HCT116 (cell line): Measurements from ENCODE around the gene DEFB128. TPM values are rescaled to one million over a fixed set of nuclear protein-coding genes. Genes with fewer than 3 reads are reported as not detected.

ENCODE experiments used
- ATAC-seq: fragments of 200-7000 bp; cut with Tn5 transposase; 2 replicates; pipeline ENCODE4 v1.9.1; 2020; ENCODE audit warnings: mild to moderate bottlenecking, moderate library complexity
- BruUV-seq: library from RNA; stranded (reverse); fragments of 400-500 nt; replicated peaks from 2 replicates; lab custom pipeline; 2021; lab: Mats Ljungman, UMichigan
- CTCF ChIA-PET: fragments of 300-600 bp; sonication (Branson Sonifier 250); formaldehyde crosslinking; loops from one replicate; lab custom pipeline; 2021; ENCODE audit warnings: antibody characterized with exemption; lab: Charles Lee
- POLR2A ChIA-PET: fragments of 300-600, 350-600 bp; sonication (Branson Sonifier 250); formaldehyde crosslinking; loops from one replicate; lab custom pipeline; 2021; ENCODE audit warnings: antibody characterized with exemption; lab: Charles Lee
- RAD21 ChIA-PET, 2 experiments: fragments of 300-600 bp; sonication (Branson Sonifier 250); formaldehyde crosslinking; loops; one replicate each; lab custom pipeline; 2023; ENCODE audit warnings: low total read pairs in 2 of 2; ENCODE audit not compliant: uncharacterized antibody in 2 of 2, unreplicated experiment in 2 of 2, low non-redundant PET in 1 of 2; lab: Charles Lee
- DNase-seq: peaks from one replicate; pipeline ENCODE4 v3.0.0-alpha.2; 2010; ENCODE audit warnings: low read depth, low spot score
- H2AFZ ChIP-seq: fragments of 200-600 bp; shearing (Covaris generic), sonication (generic); 2 replicates; pipeline ENCODE4 v1.6.1; 2017; ENCODE audit warnings: low read depth, mixed run types, mixed read lengths, antibody characterized with exemption, low read length; ENCODE audit not compliant: poor library complexity, severe bottlenecking
- H3K27ac ChIP-seq: 2 replicates; pipeline ENCODE4 v1.5.1; 2012; ENCODE audit warnings: low read depth, low read length
- H3K27me3 ChIP-seq: fragments of 200-600 bp; sonication (generic); 2 replicates; pipeline ENCODE4 v1.6.1; 2016; ENCODE audit warnings: mixed run types, low read length, mixed read lengths; ENCODE audit not compliant: insufficient read depth
- H3K36me3 ChIP-seq, 2 experiments: fragments of 200-500 bp in 1 of 2; fragments of 200-600 bp in 1 of 2; sonication (Bioruptor generic) in 1 of 2; sonication (generic) in 1 of 2; 2 replicates each; pipeline versions ENCODE4 v1.5.1 to v1.6.1; 2014 to 2016; ENCODE audit warnings: low read length in 2 of 2, inconsistent platforms in 1 of 2, mixed read lengths in 1 of 2, mixed run types in 1 of 2; ENCODE audit not compliant: insufficient read depth in 2 of 2, control insufficient read depth in 1 of 2
- H3K4me1 ChIP-seq, 2 experiments: fragments of 200-600 bp in 1 of 2; sonication (generic) in 1 of 2; 2 replicates each; pipeline versions ENCODE4 v1.5.1 to v1.6.1; 2012 to 2017; ENCODE audit warnings: low read length in 2 of 2, inconsistent platforms in 1 of 2, mild to moderate bottlenecking in 1 of 2, mixed read lengths in 1 of 2, mixed run types in 1 of 2, moderate library complexity in 1 of 2; ENCODE audit not compliant: insufficient read depth in 2 of 2, control insufficient read depth in 1 of 2
- H3K4me2 ChIP-seq: fragments of 200-600 bp; sonication (generic); 2 replicates; pipeline ENCODE4 v1.6.1; 2017; ENCODE audit warnings: mixed run types, low read length, mixed read lengths
- H3K4me3 ChIP-seq, 2 experiments: fragments of 200-600 bp in 1 of 2; sonication (generic) in 1 of 2; replicated peaks in 1 of 2; 2 replicates each; pipeline ENCODE4 v1.5.1; 2011 to 2016; ENCODE audit warnings: low read length in 2 of 2, control low read depth in 1 of 2, low read depth in 1 of 2, mild to moderate bottlenecking in 1 of 2, mixed read lengths in 1 of 2, mixed run types in 1 of 2
- H3K79me2 ChIP-seq: fragments of 200-600 bp; sonication (generic); 2 replicates; pipeline ENCODE4 v1.6.1; 2017; ENCODE audit warnings: mild to moderate bottlenecking, mixed run types, low read length, moderate library complexity, mixed read lengths; ENCODE audit not compliant: insufficient read depth
- H3K9ac ChIP-seq: fragments of 200-600 bp; sonication (generic); 2 replicates; pipeline ENCODE4 v1.6.1; 2016; ENCODE audit warnings: low read length, mixed read lengths
- H3K9me2 ChIP-seq: fragments of 200-600 bp; sonication (generic), shearing (Covaris generic); 2 replicates; pipeline ENCODE4 v1.6.1; 2017; ENCODE audit warnings: mixed run types, mild to moderate bottlenecking, moderate library complexity; ENCODE audit not compliant: insufficient read depth
- H3K9me3 ChIP-seq, 2 experiments: fragments of 200-500 bp in 1 of 2; fragments of 200-600 bp in 1 of 2; sonication (Bioruptor generic) in 1 of 2; sonication (generic) in 1 of 2; 2 replicates each; pipeline ENCODE4 v1.6.1; 2014 to 2017; ENCODE audit warnings: low read length in 2 of 2, mixed read lengths in 2 of 2, inconsistent platforms in 1 of 2, low read depth in 1 of 2, mild to moderate bottlenecking in 1 of 2, mixed run types in 1 of 2, moderate library complexity in 1 of 2; ENCODE audit not compliant: control insufficient read depth in 1 of 2, insufficient read depth in 1 of 2
- H4K20me1 ChIP-seq: fragments of 200-600 bp; sonication (generic), shearing (Covaris generic); 2 replicates; pipeline ENCODE4 v1.6.1; 2017; ENCODE audit warnings: mixed run types, mild to moderate bottlenecking, moderate library complexity; ENCODE audit not compliant: insufficient read depth
- EZH2phosphoT487 ChIP-seq: fragments of 200-600 bp; IDR thresholded peaks from 2 replicates; pipeline ENCODE4 v1.6.1; 2018; ENCODE audit warnings: antibody characterized with exemption, borderline replicate concordance
- POLR2A ChIP-seq: IDR thresholded peaks from 2 replicates; pipeline ENCODE4 v1.7.0; 2011; ENCODE audit warnings: borderline replicate concordance; ENCODE audit not compliant: insufficient read depth, insufficient read length; ENCODE audit errors: extremely low read depth
- SIN3A ChIP-seq: IDR thresholded peaks from 2 replicates; pipeline ENCODE4 v1.6.1; 2012; ENCODE audit warnings: low read depth
- SRF ChIP-seq: IDR thresholded peaks from 2 replicates; pipeline ENCODE4 v1.6.1; 2012; ENCODE audit warnings: low read depth
- TCF7L2 ChIP-seq: IDR thresholded peaks from 2 replicates; pipeline ENCODE4 v1.7.0; 2011; ENCODE audit warnings: borderline replicate concordance, inconsistent platforms; ENCODE audit not compliant: insufficient read depth, insufficient read length; ENCODE audit errors: extremely low read depth
- YY1 ChIP-seq: IDR thresholded peaks from 2 replicates; pipeline ENCODE4 v1.6.1; 2011; ENCODE audit warnings: low read length, low read depth, moderate library complexity, mild to moderate bottlenecking; ENCODE audit not compliant: insufficient replicate concordance; ENCODE audit errors: extremely low read depth
- ZFX ChIP-seq: fragments of 450-650 bp; IDR thresholded peaks from 2 replicates; pipeline ENCODE4 v1.6.1; 2017
- intact Hi-C: fragments of 100-400 bp; cut with micrococcal nuclease; formaldehyde crosslinking; loops from 2 replicates; pipeline ENCODE4 v1.10.0; 2022
- total RNA-seq: library from RNA; stranded (reverse); gene quantifications from one replicate; pipeline ENCODE4 v1.2.1, GENCODE V29; 2021; ENCODE audit not compliant: unreplicated experiment

DEFB128 gene
- total RNA-seq, 1 experiment from 2014 or later: not detected

- H3K4me2 ChIP-seq: no peak overlapping the region
- H2AFZ ChIP-seq: no peak overlapping the region
- no peaks in the 10 kb centered on the region for H3K27me3 ChIP-seq
- H3K4me1 ChIP-seq: no peaks in the 10 kb centered on the region
- H3K9me3 ChIP-seq: no peaks in the 10 kb centered on the region
- H3K79me2 ChIP-seq: no peaks in the 10 kb centered on the region
- no peak overlapping the region for H3K9ac ChIP-seq
- RAD21 ChIA-PET: no interaction called here
- H3K4me3 ChIP-seq: no peak overlapping the region
- H3K36me3 ChIP-seq: no peaks in the 10 kb centered on the region
- no TSS peak for BruUV-seq
- H4K20me1 ChIP-seq: no peaks in the 10 kb centered on the region
- intact Hi-C loops: no loop called here
- H3K27ac ChIP-seq: no peak overlapping the region
- CTCF ChIA-PET: no interaction called here
- ATAC-seq (no peak), DNase-seq (no peak)
- H3K9me2 ChIP-seq: no peaks in the 10 kb centered on the region
- POLR2A ChIA-PET: no interaction called here
- TF ChIP-seq POLR2A (no peak), EZH2phosphoT487 (no peak), YY1 (no peak)
Measured at GRCh38 chr20:198225-198624, 8.7 kb upstream of the DEFB128 start.

- Histone ChIP-seq H3K9me3 (no peaks in the 10 kb centered on the region), H3K4me1 (no peaks in the 10 kb centered on the region), H3K9ac (no peak overlapping the region), H3K27ac (no peak overlapping the region), H3K4me2 (no peak overlapping the region), H2AFZ (no peak overlapping the region), H3K27me3 (0 out of 2 replicates have a peak, but pooled peaks cover 7% of the 10 kb centered on the region), H3K36me3 (no peaks in the 10 kb centered on the region), H4K20me1 (no peaks in the 10 kb centered on the region), H3K79me2 (no peaks in the 10 kb centered on the region), H3K9me2 (no peaks in the 10 kb centered on the region), H3K4me3 (no peak overlapping the region)
- no peak for ATAC-seq
- TF ChIP-seq TCF7L2 (no peak), SRF (no peak), SIN3A (no peak), YY1 (no peak), ZFX (no peak)
- DNase-seq: no peak
- RAD21 ChIA-PET: no interaction called here
- intact Hi-C loops: no loop called here
- POLR2A ChIA-PET: no interaction called here
- CTCF ChIA-PET: no interaction called here
- BruUV-seq: no TSS peak
Measured at GRCh38 chr20:187733-188132, 1.8 kb downstream of the DEFB128 start.
